Stimulated activated CD4-positive, alpha-beta T cell treated with anti-CD3 and anti-CD28 coated beads, Interleukin-2, amount 100 ng/mL, for 24 hours (primary cell): ENCODE measurements around the gene CACNB2.

ENCODE experiments used
- DNase-seq, 2 donors: peaks; one replicate each; pipeline ENCODE4 v3.0.0-alpha.2; 2020

CACNB2 gene

GRCh38 chr10:18303851-18304801 lies 163.9 kb downstream of the CACNB2 start:
- DNase-seq: no peak

- DNase-seq: no peak
Measured at GRCh38 chr10:18306031-18306430, 165.8 kb downstream of the CACNB2 start.

GRCh38 chr10:18308600-18308999 lies 168.4 kb downstream of the CACNB2 start:
- no peak for DNase-seq

- DNase-seq: no peak
Measured at GRCh38 chr10:18310761-18311160, 170.5 kb downstream of the CACNB2 start.

GRCh38 chr10:18312374-18313139 lies 172.3 kb downstream of the CACNB2 start:
- no peak for DNase-seq

- no peak for DNase-seq
Measured at GRCh38 chr10:18313140-18313530, 172.9 kb downstream of the CACNB2 start.

- no peak for DNase-seq
Measured at GRCh38 chr10:18313626-18314025, 173.4 kb downstream of the CACNB2 start.

GRCh38 chr10:18319628-18320027 lies 179.4 kb downstream of the CACNB2 start:
- no peak for DNase-seq

GRCh38 chr10:18321371-18321770 lies 181.1 kb downstream of the CACNB2 start:
- DNase-seq: no peak

- DNase-seq: no peak
Measured at GRCh38 chr10:18323916-18324315, 183.7 kb downstream of the CACNB2 start.

- no peak for DNase-seq
Measured at GRCh38 chr10:18325410-18325809, 185.2 kb downstream of the CACNB2 start.

GRCh38 chr10:18325889-18326531 lies 185.8 kb downstream of the CACNB2 start:
- no peak for DNase-seq

GRCh38 chr10:18328941-18329340 lies 188.7 kb downstream of the CACNB2 start:
- no peak for DNase-seq

- DNase-seq: no peak
Measured at GRCh38 chr10:18332048-18332447, 191.8 kb downstream of the CACNB2 start.

GRCh38 chr10:18332484-18332883 lies 192.3 kb downstream of the CACNB2 start:
- no peak for DNase-seq

GRCh38 chr10:18333621-18334020 lies 193.4 kb downstream of the CACNB2 start:
- no peak for DNase-seq

GRCh38 chr10:18334116-18334867 lies 194.1 kb downstream of the CACNB2 start:
- DNase-seq: no peak

GRCh38 chr10:18340496-18341051 lies 200.3 kb downstream of the CACNB2 start:
- no peak for DNase-seq

GRCh38 chr10:18341055-18341454 lies 200.8 kb downstream of the CACNB2 start:
- DNase-seq: no peak

- no peak for DNase-seq
Measured at GRCh38 chr10:18343573-18343972, 203.3 kb downstream of the CACNB2 start.

- DNase-seq: no peak
Measured at GRCh38 chr10:18345308-18345707, 205.1 kb downstream of the CACNB2 start.

- DNase-seq: no peak
Measured at GRCh38 chr10:18350340-18350739, 210.1 kb downstream of the CACNB2 start.
